GM23338 (cell line): ENCODE results near the gene PPM1H. TPM values are rescaled to one million over a fixed set of nuclear protein-coding genes. Genes with fewer than 3 reads are reported as not detected.

ENCODE experiments used
- ATAC-seq: fragments of 200-7000 bp; cut with Tn5 transposase; 3 replicates; pipeline ENCODE4 v1.9.1; 2020
- DNase-seq: peaks from one replicate; pipeline ENCODE4 v3.0.0-alpha.2; 2015; ENCODE audit warnings: low spot score
- H2AFZ ChIP-seq: fragments of 200-600 bp; sonication (generic); 2 replicates; pipeline ENCODE4 v1.8.0; 2016; ENCODE audit warnings: antibody characterized with exemption, mild to moderate bottlenecking, moderate library complexity
- H3F3A ChIP-seq: fragments of 200-600 bp; sonication (generic); replicated peaks from 2 replicates; pipeline ENCODE4 v1.8.0; 2017; ENCODE audit warnings: antibody characterized with exemption, mixed run types, low read depth
- H3K27ac ChIP-seq: fragments of 200-600 bp; sonication (generic); 2 replicates; pipeline ENCODE4 v1.6.1; 2016; ENCODE audit warnings: low read depth
- H3K27me3 ChIP-seq: fragments of 200-600 bp; sonication (generic); 2 replicates; pipeline ENCODE4 v1.8.0; 2016; ENCODE audit warnings: mild to moderate bottlenecking, mixed run types, moderate library complexity; ENCODE audit not compliant: insufficient read depth
- H3K36me3 ChIP-seq: fragments of 200-600 bp; sonication (generic); 2 replicates; pipeline ENCODE4 v1.8.0; 2016; ENCODE audit warnings: mild to moderate bottlenecking; ENCODE audit not compliant: insufficient read depth
- H3K4me1 ChIP-seq: fragments of 200-600 bp; sonication (generic); 2 replicates; pipeline ENCODE4 v1.8.0; 2016; ENCODE audit warnings: mild to moderate bottlenecking, moderate library complexity; ENCODE audit not compliant: insufficient read depth
- H3K4me2 ChIP-seq: fragments of 200-600 bp; sonication (generic); 2 replicates; pipeline ENCODE4 v1.7.1; 2017; ENCODE audit warnings: mixed run types
- H3K4me3 ChIP-seq: fragments of 200-600 bp; sonication (generic); 2 replicates; pipeline ENCODE4 v1.6.1; 2016; ENCODE audit warnings: mixed run types
- H3K79me2 ChIP-seq: fragments of 200-600 bp; sonication (generic); replicated peaks from 2 replicates; pipeline ENCODE4 v1.8.0; 2017; ENCODE audit warnings: mild to moderate bottlenecking; ENCODE audit not compliant: insufficient read depth
- H3K9me2 ChIP-seq: fragments of 200-600 bp; sonication (generic); 2 replicates; pipeline ENCODE4 v1.8.0; 2017; ENCODE audit not compliant: insufficient read depth
- H4K20me1 ChIP-seq: fragments of 200-600 bp; sonication (generic); replicated peaks from 2 replicates; pipeline ENCODE4 v1.8.0; 2017; ENCODE audit warnings: mild to moderate bottlenecking; ENCODE audit not compliant: insufficient read depth
- H3K27ac Mint-ChIP-seq: 2 replicates; pipeline ENCODE4 v1.8.0; 2020; ENCODE audit warnings: inconsistent platforms, mild to moderate bottlenecking, moderate library complexity, mixed read lengths
- H3K27me3 Mint-ChIP-seq: 3 replicates; pipeline ENCODE4 v1.8.0; 2022; ENCODE audit warnings: low read depth, mild to moderate bottlenecking, moderate library complexity, mixed read lengths, inconsistent platforms; ENCODE audit not compliant: insufficient read depth, poor library complexity
- H3K36me3 Mint-ChIP-seq: 3 replicates; pipeline ENCODE4 v1.8.0; 2021; ENCODE audit warnings: low read depth, mild to moderate bottlenecking, inconsistent platforms, moderate library complexity, mixed read lengths
- H3K4me1 Mint-ChIP-seq: 3 replicates; pipeline ENCODE4 v1.8.0; 2020; ENCODE audit warnings: mild to moderate bottlenecking, inconsistent platforms, mixed read lengths
- H3K4me3 Mint-ChIP-seq: 3 replicates; pipeline ENCODE4 v1.8.0; 2021; ENCODE audit warnings: moderate library complexity, mild to moderate bottlenecking, inconsistent platforms, mixed read lengths
- H3K9me3 Mint-ChIP-seq: 3 replicates; pipeline ENCODE4 v1.8.0; 2020; ENCODE audit warnings: moderate library complexity, mild to moderate bottlenecking, inconsistent platforms, mixed read lengths
- CTCF ChIP-seq, 2 experiments: fragments of 200-600 bp in 1 of 2; sonication (generic) in 1 of 2; conservative IDR thresholded peaks; 2 replicates each; pipeline versions ENCODE4 v1.5.1 to v1.6.1; 2016 to 2017; ENCODE audit warnings: antibody characterized with exemption in 2 of 2, low read depth in 2 of 2, mild to moderate bottlenecking in 2 of 2, moderate library complexity in 1 of 2
- EZH2 ChIP-seq: fragments of 200-600 bp; sonication (generic); IDR thresholded peaks from one replicate; pipeline ENCODE4 v1.8.0; 2017; ENCODE audit warnings: antibody characterized with exemption, mild to moderate bottlenecking, low read depth; ENCODE audit not compliant: unreplicated experiment
- EZH2phosphoT487 ChIP-seq: fragments of 200-600 bp; sonication (generic); IDR thresholded peaks from one replicate; pipeline ENCODE4 v1.8.1; 2018; ENCODE audit warnings: antibody characterized with exemption; ENCODE audit not compliant: unreplicated experiment
- JUNB ChIP-seq: IDR thresholded peaks from one replicate; pipeline ENCODE4 v1.6.1; 2016; ENCODE audit warnings: antibody characterized with exemption; ENCODE audit not compliant: unreplicated experiment
- REST ChIP-seq: IDR thresholded peaks from one replicate; pipeline ENCODE4 v1.6.1; 2018; ENCODE audit warnings: antibody characterized with exemption; ENCODE audit not compliant: unreplicated experiment
- ZNF331 ChIP-seq: fragments of 250-450 bp; sonication (Bioruptor Pico); IDR thresholded peaks from 2 replicates; pipeline ENCODE4 v1.5.0; 2020; ENCODE audit warnings: low read depth, mild to moderate bottlenecking, moderate library complexity
- ZNF462 ChIP-seq: fragments of 250-450 bp; sonication (Bioruptor Pico); IDR thresholded peaks from 2 replicates; pipeline ENCODE4 v1.5.0; 2020; ENCODE audit warnings: mild to moderate bottlenecking, moderate library complexity
- polyA plus RNA-seq: library from polyadenylated mRNA; unstranded; fragments of >200 nt; fragmentation: Nextera tagmentation; extraction: Ambion mirVana; gene quantifications from 2 replicates; pipeline ENCODE4 v1.2.1, GENCODE V29; 2016
- total RNA-seq: library from RNA; depleted of rRNA; stranded (reverse); fragments of >200 nt; shearing (Covaris generic); gene quantifications from 2 replicates; pipeline ENCODE4 v1.2.3, GENCODE V29; 2014

PPM1H gene
- total and polyA plus RNA-seq, 2 experiments from 2014 or later, result 11.4 to 41.2 TPM

- TF ChIP-seq ZNF462 (no peak), JUNB (no peak), REST (no peak)
Observed at GRCh38 chr12:62787611-62788010, 147.3 kb downstream of the PPM1H start (continued).

GRCh38 chr12:62787023-62787422 lies 147.9 kb downstream of the PPM1H start:
- no peak for DNase-seq

More at GRCh38 chr12:62787023-62787422, 147.9 kb downstream of the PPM1H start:
- H4K20me1 ChIP-seq, result no peaks in the 10 kb centered on the region
- no peaks in the 10 kb centered on the region for H3K27me3 ChIP-seq
- no peak overlapping the region; the same call in 1 of the 2 replicates for H3K27ac ChIP-seq
- no peaks in the 10 kb centered on the region; the same call in 1 of the 2 replicates for H3K79me2 ChIP-seq
- no peak overlapping the region for H3K4me2 ChIP-seq
- Mint-ChIP-seq H3K36me3 (peaks cover 15% of the 10 kb centered on the region), H3K27me3 (peaks cover 5% of the 10 kb centered on the region), H3K27ac (no peak overlapping the region), H3K4me3 (no peak overlapping the region), H3K9me3 (no peaks in the 10 kb centered on the region), H3K4me1 (peaks cover 36% of the 10 kb centered on the region)
- H3F3A ChIP-seq, result no peaks in the 10 kb centered on the region
- no peaks in the 10 kb centered on the region for H3K9me2 ChIP-seq
- no peak overlapping the region for H2AFZ ChIP-seq
- no peak for TF ChIP-seq REST
- TF ChIP-seq ZNF331, result no peak
- no peak for TF ChIP-seq EZH2phosphoT487
- no peak for TF ChIP-seq CTCF (conservative IDR thresholded peaks at IDR 0.05; ENCODE audit: low read depth in 2 of 2)
- TF ChIP-seq EZH2, result no peak
- H3K4me1 ChIP-seq, result peaks cover 17% of the 10 kb centered on the region
- no peak overlapping the region for H3K4me3 ChIP-seq
- peak; percentile 56; the same call in 2 of the 3 replicates for ATAC-seq
- no peaks in the 10 kb centered on the region for H3K36me3 ChIP-seq
